SK-N-SH (cell line): ENCODE data around the gene ALAD. TPM values are rescaled to one million over a fixed set of nuclear protein-coding genes. Genes with fewer than 3 reads are reported as not detected.

ENCODE experiments used
- CTCF ChIA-PET: fragments of 300-600, 350-600 bp; formaldehyde crosslinking; extraction: SDS; loops from one replicate; lab custom pipeline; 2021; lab: Yijun Ruan, JAX
- POLR2A ChIA-PET: fragments of 350-600 bp; sonication (Branson Sonifier 250); formaldehyde crosslinking; extraction: SDS; loops from one replicate; lab custom pipeline; 2020; ENCODE audit warnings: antibody characterized with exemption, inconsistent platforms; lab: Yijun Ruan, JAX
- DNase-seq: peaks from one replicate; pipeline ENCODE4 v3.0.0; 2012
- H2AFZ ChIP-seq: fragments of 200-600 bp; sonication (generic); 2 replicates; pipeline ENCODE4 v1.8.1; 2016; ENCODE audit warnings: antibody characterized with exemption, mild to moderate bottlenecking, low read depth
- H3F3A ChIP-seq: fragments of 200-600 bp; sonication (generic); replicated peaks from 2 replicates; pipeline ENCODE3; 2016; ENCODE audit warnings: antibody characterized with exemption, mild to moderate bottlenecking; ENCODE audit not compliant: insufficient read depth
- H3K27ac ChIP-seq, 2 experiments: fragments of 200-500 bp in 1 of 2; fragments of 200-600 bp in 1 of 2; sonication (Bioruptor generic) in 1 of 2; sonication (generic), shearing (Covaris generic) in 1 of 2; 2 replicates each; pipeline versions ENCODE4 v1.5.1 to v1.6.1; 2014 to 2016; ENCODE audit warnings: low read depth in 2 of 2, inconsistent platforms in 1 of 2, low read length in 1 of 2, mild to moderate bottlenecking in 1 of 2, mixed read lengths in 1 of 2
- H3K27me3 ChIP-seq: fragments of 200-600 bp; sonication (generic), shearing (Covaris generic); 2 replicates; pipeline ENCODE4 v1.6.1; 2016; ENCODE audit warnings: mixed run types; ENCODE audit not compliant: insufficient read depth
- H3K36me3 ChIP-seq, 2 experiments: fragments of 200-500 bp in 1 of 2; fragments of 200-600 bp in 1 of 2; sonication (Bioruptor generic) in 1 of 2; sonication (generic) in 1 of 2; replicated peaks in 1 of 2; 2 replicates each; pipeline versions ENCODE3 to v1.5.1; 2014 to 2016; ENCODE audit warnings: low read length in 1 of 2, mild to moderate bottlenecking in 1 of 2; ENCODE audit not compliant: insufficient read depth in 2 of 2, control insufficient read depth in 1 of 2
- H3K4me1 ChIP-seq, 2 experiments: fragments of 200-500 bp in 1 of 2; fragments of 200-600 bp in 1 of 2; sonication (Bioruptor generic) in 1 of 2; sonication (generic), shearing (Covaris generic) in 1 of 2; 2 replicates each; pipeline versions ENCODE4 v1.5.1 to v1.6.1; 2014 to 2016; ENCODE audit warnings: low read depth in 1 of 2, low read length in 1 of 2, mixed run types in 1 of 2; ENCODE audit not compliant: insufficient read depth in 2 of 2, control insufficient read depth in 1 of 2
- H3K4me2 ChIP-seq: fragments of 200-600 bp; sonication (generic), shearing (Covaris generic); 2 replicates; pipeline ENCODE4 v1.6.1; 2017; ENCODE audit warnings: mixed run types
- H3K4me3 ChIP-seq, 2 experiments: fragments of 200-500 bp in 1 of 2; fragments of 200-600 bp in 1 of 2; sonication (Bioruptor generic) in 1 of 2; sonication (generic), shearing (Covaris generic) in 1 of 2; 2 replicates each; pipeline versions ENCODE4 v1.5.1 to v1.8.1; 2014 to 2016; ENCODE audit warnings: low read depth in 2 of 2, inconsistent platforms in 1 of 2, low read length in 1 of 2, mild to moderate bottlenecking in 1 of 2, mixed read lengths in 1 of 2, moderate library complexity in 1 of 2
- H3K79me2 ChIP-seq: fragments of 200-600 bp; sonication (generic); 2 replicates; pipeline ENCODE4 v1.8.1; 2017; ENCODE audit warnings: mild to moderate bottlenecking; ENCODE audit not compliant: insufficient read depth
- H3K9ac ChIP-seq: fragments of 200-600 bp; sonication (generic); 2 replicates; pipeline ENCODE4 v1.6.1; 2017; ENCODE audit warnings: mixed run types
- H3K9me2 ChIP-seq: fragments of 200-600 bp; sonication (generic); 2 replicates; pipeline ENCODE4 v1.6.1; 2017; ENCODE audit warnings: mixed run types
- H3K9me3 ChIP-seq: fragments of 200-600 bp; sonication (generic); 2 replicates; pipeline ENCODE4 v1.6.1; 2017; ENCODE audit warnings: mixed run types, mild to moderate bottlenecking, moderate library complexity
- H4K20me1 ChIP-seq: fragments of 200-600 bp; sonication (generic); 2 replicates; pipeline ENCODE4 v1.6.1; 2017; ENCODE audit warnings: mild to moderate bottlenecking, mixed run types; ENCODE audit not compliant: insufficient read depth
- ELF1 ChIP-seq: IDR thresholded peaks from 2 replicates; pipeline ENCODE4 v1.4.0; 2012
- EP300 ChIP-seq, 2 experiments: IDR thresholded peaks; 2 replicates each; pipeline versions ENCODE4 v1.4.0 to v1.6.1; 2012; ENCODE audit warnings: borderline replicate concordance in 1 of 2, low read depth in 1 of 2, low read length in 1 of 2
- FOSL2 ChIP-seq: IDR thresholded peaks from 2 replicates; pipeline ENCODE4 v1.4.0; 2012; ENCODE audit warnings: low read depth, mild to moderate bottlenecking, moderate library complexity, borderline replicate concordance
- FOXM1 ChIP-seq: IDR thresholded peaks from 2 replicates; pipeline ENCODE4 v1.4.0; 2012; ENCODE audit warnings: low read depth, mild to moderate bottlenecking
- GATA2 ChIP-seq: sonication (generic); formaldehyde crosslinking; IDR thresholded peaks from 2 replicates; pipeline ENCODE4 v1.5.0; 2020; ENCODE audit warnings: mild to moderate bottlenecking, missing genetic modification reagents
- JUND ChIP-seq: IDR thresholded peaks from 2 replicates; pipeline ENCODE4 v1.4.0; 2012
- NFIC ChIP-seq: IDR thresholded peaks from 2 replicates; pipeline ENCODE4 v1.4.0; 2012; ENCODE audit warnings: borderline replicate concordance
- PBX3 ChIP-seq: IDR thresholded peaks from 2 replicates; pipeline ENCODE4; 2012
- RAD21 ChIP-seq: IDR thresholded peaks from 2 replicates; pipeline ENCODE4 v1.6.1; 2012; ENCODE audit warnings: mild to moderate bottlenecking, low read length
- RCOR1 ChIP-seq: fragments of 150-350 bp; IDR thresholded peaks from 2 replicates; pipeline ENCODE4 v1.6.1; 2017; ENCODE audit warnings: antibody characterized with exemption, low read length
- RFX5 ChIP-seq: IDR thresholded peaks from 2 replicates; pipeline ENCODE4 v1.6.1; 2012; ENCODE audit warnings: mild to moderate bottlenecking, improper control_type of control experiment, low read length
- RXRA ChIP-seq: IDR thresholded peaks from 2 replicates; pipeline ENCODE4 v1.4.0; 2012; ENCODE audit warnings: low read depth, mild to moderate bottlenecking, borderline replicate concordance
- SIN3A ChIP-seq: IDR thresholded peaks from 2 replicates; pipeline ENCODE4 v1.6.1; 2012; ENCODE audit warnings: low read depth, mild to moderate bottlenecking, low read length, moderate library complexity, borderline replicate concordance
- SMC3 ChIP-seq: IDR thresholded peaks from 2 replicates; pipeline ENCODE4 v1.6.1; 2012; ENCODE audit warnings: low read depth, low read length, improper control_type of control experiment
- TCF12 ChIP-seq: IDR thresholded peaks from 2 replicates; pipeline ENCODE4 v1.4.0; 2012
- TEAD4 ChIP-seq: IDR thresholded peaks from 2 replicates; pipeline ENCODE4 v1.4.0; 2012; ENCODE audit warnings: mild to moderate bottlenecking, borderline replicate concordance; ENCODE audit not compliant: insufficient read depth
- YY1 ChIP-seq: IDR thresholded peaks from 2 replicates; pipeline ENCODE4 v1.4.0; 2012; ENCODE audit warnings: low read depth, mild to moderate bottlenecking
- ZBTB33 ChIP-seq: IDR thresholded peaks from 2 replicates; pipeline ENCODE4 v1.4.0; 2012; ENCODE audit warnings: low read depth, borderline replicate concordance
- whole genome bisulfite sequencing: methylation state at CpG from one replicate; pipeline ENCODE4 v1.1.6; 2017; ENCODE audit warnings: low lambda C conversion rate; 5-methylcytosine and 5-hydroxymethylcytosine counted together
- polyA plus RNA-seq, 3 experiments: library from polyadenylated mRNA; depleted of rRNA; stranded (reverse); fragments of >200 nt; gene quantifications; 2 replicates each; pipeline ENCODE4 v1.2.3, GENCODE V29; 2012
- TF ChIP-seq, protein P1 (sequence below): IDR thresholded peaks from 2 replicates; pipeline ENCODE4 v1.6.1; 2012; ENCODE audit warnings: mild to moderate bottlenecking, low read depth, low read length, moderate library complexity
- TF ChIP-seq, protein P2 (sequence below): IDR thresholded peaks from 2 replicates; pipeline ENCODE4 v1.4.0; 2012; ENCODE audit warnings: low read depth, borderline replicate concordance

Gene ALAD
- polyA plus RNA-seq, 1 of the 3 experiments (the other 2 are of a cell fraction), result 10.7 TPM

GRCh38 chr9:113349066-113349444 is 52.0 kb downstream of the ALAD start (continued):
- TF ChIP-seq, protein P1, sequence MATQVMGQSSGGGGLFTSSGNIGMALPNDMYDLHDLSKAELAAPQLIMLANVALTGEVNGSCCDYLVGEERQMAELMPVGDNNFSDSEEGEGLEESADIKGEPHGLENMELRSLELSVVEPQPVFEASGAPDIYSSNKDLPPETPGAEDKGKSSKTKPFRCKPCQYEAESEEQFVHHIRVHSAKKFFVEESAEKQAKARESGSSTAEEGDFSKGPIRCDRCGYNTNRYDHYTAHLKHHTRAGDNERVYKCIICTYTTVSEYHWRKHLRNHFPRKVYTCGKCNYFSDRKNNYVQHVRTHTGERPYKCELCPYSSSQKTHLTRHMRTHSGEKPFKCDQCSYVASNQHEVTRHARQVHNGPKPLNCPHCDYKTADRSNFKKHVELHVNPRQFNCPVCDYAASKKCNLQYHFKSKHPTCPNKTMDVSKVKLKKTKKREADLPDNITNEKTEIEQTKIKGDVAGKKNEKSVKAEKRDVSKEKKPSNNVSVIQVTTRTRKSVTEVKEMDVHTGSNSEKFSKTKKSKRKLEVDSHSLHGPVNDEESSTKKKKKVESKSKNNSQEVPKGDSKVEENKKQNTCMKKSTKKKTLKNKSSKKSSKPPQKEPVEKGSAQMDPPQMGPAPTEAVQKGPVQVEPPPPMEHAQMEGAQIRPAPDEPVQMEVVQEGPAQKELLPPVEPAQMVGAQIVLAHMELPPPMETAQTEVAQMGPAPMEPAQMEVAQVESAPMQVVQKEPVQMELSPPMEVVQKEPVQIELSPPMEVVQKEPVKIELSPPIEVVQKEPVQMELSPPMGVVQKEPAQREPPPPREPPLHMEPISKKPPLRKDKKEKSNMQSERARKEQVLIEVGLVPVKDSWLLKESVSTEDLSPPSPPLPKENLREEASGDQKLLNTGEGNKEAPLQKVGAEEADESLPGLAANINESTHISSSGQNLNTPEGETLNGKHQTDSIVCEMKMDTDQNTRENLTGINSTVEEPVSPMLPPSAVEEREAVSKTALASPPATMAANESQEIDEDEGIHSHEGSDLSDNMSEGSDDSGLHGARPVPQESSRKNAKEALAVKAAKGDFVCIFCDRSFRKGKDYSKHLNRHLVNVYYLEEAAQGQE, result no peak

DNA sequence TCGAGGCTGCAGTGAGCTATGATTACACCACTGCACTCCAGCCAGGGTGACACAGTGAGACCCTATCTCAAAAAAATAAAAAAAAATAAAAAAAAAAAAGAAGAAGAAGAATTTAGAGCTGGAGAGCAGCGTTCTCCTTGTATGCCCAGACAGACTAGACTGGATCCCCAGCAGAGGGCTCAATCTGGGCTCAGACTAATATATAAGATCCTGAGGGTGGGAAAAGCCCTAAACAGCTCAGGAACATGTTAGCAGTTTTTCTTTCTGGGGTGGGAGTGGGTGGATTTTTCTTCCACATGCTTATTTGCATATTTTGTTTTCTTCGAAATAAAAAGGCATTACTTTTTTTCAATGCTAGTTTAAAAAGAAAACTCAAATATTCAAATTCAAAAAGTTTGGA is 52.6 kb downstream of the ALAD start:
- H3K4me2 ChIP-seq, result no peak overlapping the region
- H3K27ac ChIP-seq, result no peak overlapping the region
- H3K9me2 ChIP-seq, result no peaks in the 10 kb centered on the region
- WGBS, result 83% methylated on average over 3 of the region's 3 CpGs
- no peak for DNase-seq
- no peak overlapping the region for H3K9ac ChIP-seq
- no peaks in the 10 kb centered on the region for H3K36me3 ChIP-seq
- no peaks in the 10 kb centered on the region for H3K79me2 ChIP-seq
- H3K4me3 ChIP-seq, result no peak overlapping the region
- peaks cover 23% of the 10 kb centered on the region for H3K27me3 ChIP-seq
- H2AFZ ChIP-seq, result no peak overlapping the region
- ChIA-PET CTCF (interaction anchor here (1.1 to 2.0 kb wide), 5 partner anchors 8 to 243 kb away, joined by 3 to 5 read pairs (median 3); no protein-coding TSS in a partner anchor), POLR2A (interaction anchor here (1.3 to 3.8 kb wide), 2 partner anchors 8 to 73 kb away, joined by 5 to 21 read pairs; partner anchors contain the start of genes CDC26, PRPF4 and WDR31)
- peaks cover 0 to 20% of the 10 kb centered on the region in 2 experiments; a peak in 1 of 4 replicates for H3K4me1 ChIP-seq
- no peaks in the 10 kb centered on the region for H3K9me3 ChIP-seq
- no peaks in the 10 kb centered on the region for H4K20me1 ChIP-seq
- peaks cover 3% of the 10 kb centered on the region for H3F3A ChIP-seq
- TF ChIP-seq NFIC, result no peak
- TF ChIP-seq RXRA, result no peak
- no peak for TF ChIP-seq FOSL2
- no peak for TF ChIP-seq RAD21
- TF ChIP-seq SMC3, result no peak
- TF ChIP-seq TEAD4, result no peak
- no peak for TF ChIP-seq ZBTB33
- no peak for TF ChIP-seq TCF12
- no peak for TF ChIP-seq ELF1
- TF ChIP-seq PBX3, result no peak
- no peak for TF ChIP-seq JUND
- TF ChIP-seq EP300 (IDR thresholded peaks at IDR 0.05; ENCODE audit: borderline replicate concordance in 1 of 2, low read depth in 1 of 2, low read length in 1 of 2), result no peak
- TF ChIP-seq, protein P2, sequence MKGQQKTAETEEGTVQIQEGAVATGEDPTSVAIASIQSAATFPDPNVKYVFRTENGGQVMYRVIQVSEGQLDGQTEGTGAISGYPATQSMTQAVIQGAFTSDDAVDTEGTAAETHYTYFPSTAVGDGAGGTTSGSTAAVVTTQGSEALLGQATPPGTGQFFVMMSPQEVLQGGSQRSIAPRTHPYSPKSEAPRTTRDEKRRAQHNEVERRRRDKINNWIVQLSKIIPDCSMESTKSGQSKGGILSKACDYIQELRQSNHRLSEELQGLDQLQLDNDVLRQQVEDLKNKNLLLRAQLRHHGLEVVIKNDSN, result no peak
- TF ChIP-seq FOXM1, result no peak
- TF ChIP-seq RCOR1, result no peak
- no peak for TF ChIP-seq RFX5
- no peak for TF ChIP-seq GATA2 (CRISPR knock-in tag)
- no peak for TF ChIP-seq YY1
- TF ChIP-seq SIN3A, result no peak
